SU-DHL-6 (cell line): ENCODE data around the gene SFRP5.

Source experiments
- H2AFZ ChIP-seq: fragments of 200-600 bp; sonication (generic); 2 replicates; pipeline ENCODE4 v1.6.1; 2014; ENCODE audit warnings: low read depth, mild to moderate bottlenecking, moderate library complexity, mixed read lengths, antibody characterized with exemption, low read length; ENCODE audit not compliant: severe bottlenecking
- H3F3A ChIP-seq: fragments of 200-600 bp; shearing (Covaris generic); 2 replicates; pipeline ENCODE4 v1.6.0; 2016; ENCODE audit warnings: antibody characterized with exemption, mild to moderate bottlenecking; ENCODE audit not compliant: insufficient read depth
- H3K27ac ChIP-seq: fragments of 200-600 bp; sonication (generic); 2 replicates; pipeline ENCODE4 v1.5.1; 2016; ENCODE audit warnings: low read depth, mild to moderate bottlenecking, low read length, moderate library complexity, mixed read lengths
- H3K27me3 ChIP-seq: fragments of 200-600 bp; sonication (generic), shearing (Covaris generic); 2 replicates; pipeline ENCODE4 v1.6.0; 2014; ENCODE audit warnings: mild to moderate bottlenecking, low read length
- H3K36me3 ChIP-seq: fragments of 200-600 bp; sonication (generic); 2 replicates; pipeline ENCODE4 v1.6.1; 2014; ENCODE audit warnings: mild to moderate bottlenecking, low read length, mixed read lengths
- H3K4me2 ChIP-seq: fragments of 300-600, 200-600 bp; shearing (Covaris generic), sonication (generic); 2 replicates; pipeline ENCODE4 v1.6.0; 2014; ENCODE audit warnings: low read length, low read depth, mild to moderate bottlenecking; ENCODE audit not compliant: poor library complexity, severe bottlenecking
- H3K4me3 ChIP-seq: fragments of 200-600 bp; sonication (generic); 2 replicates; pipeline ENCODE4 v1.5.1; 2014; ENCODE audit warnings: antibody characterized with exemption, low read length, mild to moderate bottlenecking, mixed read lengths; ENCODE audit not compliant: insufficient read depth, poor library complexity, severe bottlenecking
- H3K79me2 ChIP-seq: fragments of 200-600 bp; sonication (generic); 2 replicates; pipeline ENCODE4 v1.6.1; 2014; ENCODE audit warnings: mild to moderate bottlenecking, low read length, moderate library complexity; ENCODE audit not compliant: insufficient read depth
- H3K9ac ChIP-seq: fragments of 200-600 bp; sonication (generic); 2 replicates; pipeline ENCODE4 v1.7.0; 2014; ENCODE audit warnings: mild to moderate bottlenecking, low read length
- H3K9me2 ChIP-seq: fragments of 200-600 bp; sonication (generic); replicated peaks from 2 replicates; pipeline ENCODE4 v1.6.1; 2014; ENCODE audit warnings: low read length; ENCODE audit not compliant: insufficient read depth
- H3K9me3 ChIP-seq: fragments of 200-600 bp; sonication (generic); 2 replicates; pipeline ENCODE4 v1.6.1; 2014; ENCODE audit warnings: low read length, mixed read lengths; ENCODE audit not compliant: insufficient read depth
- H4K20me1 ChIP-seq: fragments of 200-600 bp; sonication (generic); 2 replicates; pipeline ENCODE4 v1.6.1; 2014; ENCODE audit warnings: low read depth, mild to moderate bottlenecking, antibody characterized with exemption, low read length, moderate library complexity, mixed read lengths
- EZH2phosphoT487 ChIP-seq: fragments of 200-600 bp; sonication (generic), shearing (Covaris generic); conservative IDR thresholded peaks from 2 replicates; pipeline ENCODE4 v1.6.1; 2018; ENCODE audit warnings: mild to moderate bottlenecking, antibody characterized with exemption, low read length, moderate library complexity, mixed read lengths
- TF ChIP-seq, protein P1 (sequence below): fragments of 200-600 bp; sonication (generic); IDR thresholded peaks from one replicate; pipeline ENCODE4 v1.5.1; 2017; ENCODE audit warnings: antibody characterized with exemption, mild to moderate bottlenecking, low read length, moderate library complexity; ENCODE audit not compliant: insufficient read depth, poor library complexity, severe bottlenecking

The SFRP5 gene

DNA sequence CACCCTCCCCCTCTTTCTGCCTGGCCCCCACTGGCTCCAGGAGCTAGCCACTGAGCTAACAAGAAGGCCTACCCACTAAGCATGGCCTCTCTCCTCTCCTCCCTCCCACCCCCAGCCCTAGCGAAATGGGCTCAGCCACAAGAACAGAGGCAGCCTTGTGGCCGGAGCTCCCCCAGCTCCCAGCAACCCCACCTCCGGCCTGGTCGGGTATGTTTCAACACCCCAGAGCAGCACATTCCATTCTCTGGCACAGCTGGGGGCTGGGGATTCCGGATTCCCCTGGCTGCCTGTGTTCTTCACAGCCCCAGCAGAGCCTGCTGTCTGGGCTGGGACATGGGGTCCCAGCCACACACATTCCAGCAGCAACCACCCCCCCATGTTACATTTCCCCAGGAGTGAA, 9.0 kb downstream of the SFRP5 start:
- H3K27ac ChIP-seq: no peak overlapping the region
- TF ChIP-seq, protein P1, sequence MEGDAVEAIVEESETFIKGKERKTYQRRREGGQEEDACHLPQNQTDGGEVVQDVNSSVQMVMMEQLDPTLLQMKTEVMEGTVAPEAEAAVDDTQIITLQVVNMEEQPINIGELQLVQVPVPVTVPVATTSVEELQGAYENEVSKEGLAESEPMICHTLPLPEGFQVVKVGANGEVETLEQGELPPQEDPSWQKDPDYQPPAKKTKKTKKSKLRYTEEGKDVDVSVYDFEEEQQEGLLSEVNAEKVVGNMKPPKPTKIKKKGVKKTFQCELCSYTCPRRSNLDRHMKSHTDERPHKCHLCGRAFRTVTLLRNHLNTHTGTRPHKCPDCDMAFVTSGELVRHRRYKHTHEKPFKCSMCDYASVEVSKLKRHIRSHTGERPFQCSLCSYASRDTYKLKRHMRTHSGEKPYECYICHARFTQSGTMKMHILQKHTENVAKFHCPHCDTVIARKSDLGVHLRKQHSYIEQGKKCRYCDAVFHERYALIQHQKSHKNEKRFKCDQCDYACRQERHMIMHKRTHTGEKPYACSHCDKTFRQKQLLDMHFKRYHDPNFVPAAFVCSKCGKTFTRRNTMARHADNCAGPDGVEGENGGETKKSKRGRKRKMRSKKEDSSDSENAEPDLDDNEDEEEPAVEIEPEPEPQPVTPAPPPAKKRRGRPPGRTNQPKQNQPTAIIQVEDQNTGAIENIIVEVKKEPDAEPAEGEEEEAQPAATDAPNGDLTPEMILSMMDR: no peak
- no peak for TF ChIP-seq EZH2phosphoT487

DNA sequence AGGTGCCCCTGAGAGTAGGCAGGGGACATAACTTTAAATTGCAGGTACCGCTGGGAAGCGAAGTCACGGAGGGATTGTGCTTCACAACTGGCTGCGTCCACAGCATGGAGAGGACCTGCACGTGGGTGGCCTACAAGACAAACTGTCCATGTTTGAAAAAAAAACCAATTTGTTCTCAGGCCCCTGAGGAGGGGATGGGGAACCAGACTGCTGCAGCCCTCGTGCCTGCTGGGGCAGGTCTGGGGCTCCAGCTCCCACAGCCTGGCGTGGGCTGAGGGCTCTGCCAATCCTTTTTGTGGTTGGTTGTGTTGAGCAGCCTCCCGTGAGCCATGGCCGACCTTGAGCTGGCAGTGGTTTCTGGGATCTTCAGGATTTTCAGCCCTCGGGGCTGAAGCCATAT, 9.7 kb downstream of the SFRP5 start:
- Histone ChIP-seq H4K20me1 (no peaks in the 10 kb centered on the region; the same call in 1 of the 2 replicates), H3K4me2 (no peak overlapping the region), H3K9ac (no peak overlapping the region), H3F3A (no peaks in the 10 kb centered on the region), H2AFZ (no peak overlapping the region), H3K36me3 (no peaks in the 10 kb centered on the region), H3K9me2 (no peaks in the 10 kb centered on the region), H3K27me3 (no peaks in the 10 kb centered on the region), H3K4me3 (no peak overlapping the region), H3K27ac (no peak overlapping the region), H3K9me3 (no peaks in the 10 kb centered on the region), H3K79me2 (no peaks in the 10 kb centered on the region)
- TF ChIP-seq, protein P1: no peak
- no peak for TF ChIP-seq EZH2phosphoT487

More for the DNA sequence above, 9.0 kb downstream of the SFRP5 start:
- Histone ChIP-seq H3F3A (no peaks in the 10 kb centered on the region), H3K27me3 (no peaks in the 10 kb centered on the region), H3K9me3 (no peaks in the 10 kb centered on the region), H2AFZ (no peak overlapping the region), H4K20me1 (no peaks in the 10 kb centered on the region; the same call in 1 of the 2 replicates), H3K4me3 (no peak overlapping the region), H3K9me2 (no peaks in the 10 kb centered on the region), H3K79me2 (no peaks in the 10 kb centered on the region), H3K4me2 (no peak overlapping the region), H3K36me3 (no peaks in the 10 kb centered on the region), H3K9ac (no peak overlapping the region)

DNA sequence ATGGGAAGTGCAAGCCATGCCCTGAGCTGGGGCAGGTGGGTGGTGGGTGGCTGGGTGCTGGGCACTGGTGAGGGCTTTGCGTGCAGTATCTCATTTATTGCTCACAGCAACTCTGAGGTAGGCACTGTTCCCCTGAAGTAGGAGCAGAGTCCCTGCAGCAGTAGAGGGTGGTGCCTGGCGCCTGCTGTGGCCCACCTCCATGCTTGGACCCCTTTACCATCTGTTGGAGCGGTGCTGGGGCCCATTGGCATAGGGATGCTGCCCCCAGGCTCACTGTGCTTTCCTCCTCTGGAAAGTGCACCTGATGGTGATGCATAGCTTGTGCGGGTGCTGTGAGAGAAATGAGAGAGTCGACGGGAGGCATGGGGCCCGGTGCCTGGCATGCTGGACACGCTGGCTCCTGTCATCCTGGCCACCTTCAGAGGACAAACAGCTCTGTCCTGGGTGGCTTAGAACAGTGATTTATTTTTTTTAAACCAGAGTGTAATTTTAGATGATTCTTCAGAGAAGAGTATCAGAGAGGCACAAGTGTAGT, 10.4 kb downstream of the SFRP5 start:
- Histone ChIP-seq H3K36me3 (no peaks in the 10 kb centered on the region), H3K79me2 (no peaks in the 10 kb centered on the region), H3K9ac (no peak overlapping the region), H3K27ac (no peak overlapping the region), H2AFZ (no peak overlapping the region), H3K27me3 (no peaks in the 10 kb centered on the region), H3K9me3 (no peaks in the 10 kb centered on the region), H4K20me1 (no peaks in the 10 kb centered on the region; the same call in 1 of the 2 replicates), H3F3A (no peaks in the 10 kb centered on the region), H3K4me2 (no peak overlapping the region), H3K9me2 (no peaks in the 10 kb centered on the region), H3K4me3 (no peak overlapping the region)
- TF ChIP-seq EZH2phosphoT487: no peak
- TF ChIP-seq, protein P1: no peak
